Transverse colon (tissue), 4 donors: Measurements from ENCODE around the gene SMG5. TPM values are rescaled to one million over a fixed set of nuclear protein-coding genes. Genes with fewer than 3 reads are reported as not detected.

Experiments
- DNase-seq: peaks from one replicate; pipeline ENCODE4 v3.0.0-alpha.2; 2019
- H3K27ac ChIP-seq, 4 donors: fragments of 200-600 bp; sonication (generic); 2 replicates each; pipeline ENCODE4 v1.5.1; 2016 to 2018; ENCODE audit warnings: inconsistent platforms in 4 of 4
- H3K27me3 ChIP-seq: fragments of 200-600 bp; sonication (generic); 2 replicates; pipeline ENCODE4 v1.5.1; 2017; ENCODE audit warnings: inconsistent platforms
- H3K36me3 ChIP-seq, 4 donors: fragments of 200-600 bp; sonication (generic); 2 replicates each; pipeline ENCODE4 v1.5.1; 2017 to 2019; ENCODE audit warnings: inconsistent platforms in 4 of 4
- H3K4me1 ChIP-seq, 4 donors: fragments of 200-600 bp; sonication (generic); 2 replicates each; pipeline ENCODE4 v1.5.1; 2017 to 2020; ENCODE audit warnings: inconsistent platforms in 4 of 4
- H3K4me3 ChIP-seq, 4 donors: fragments of 200-600 bp; sonication (generic); 1 replicate in 1 of 4; 2 replicates in 3 of 4; pipeline versions ENCODE4 v1.5.1 to v1.6.1; 2017 to 2019; ENCODE audit warnings: inconsistent platforms in 4 of 4
- H3K9me3 ChIP-seq, 2 donors: fragments of 200-600 bp; sonication (generic); 2 replicates each; pipeline ENCODE4 v1.5.1; 2017 to 2019; ENCODE audit warnings: inconsistent platforms in 2 of 2
- EP300 ChIP-seq: sonication (generic); formaldehyde crosslinking; IDR thresholded peaks from one replicate; pipeline ENCODE4 v1.6.1; 2017; ENCODE audit warnings: antibody characterized with exemption, low read depth
- POLR2A ChIP-seq: fragments of 450-650 bp; IDR thresholded peaks from one replicate; pipeline ENCODE4 v1.6.1; 2016; ENCODE audit warnings: antibody characterized with exemption, mild to moderate bottlenecking, moderate library complexity
- POLR2AphosphoS5 ChIP-seq, 3 donors: sonication (generic); formaldehyde crosslinking; IDR thresholded peaks; one replicate each; pipeline ENCODE4 v1.6.1; 2016; ENCODE audit warnings: antibody characterized with exemption in 3 of 3
- WGBS, 2 donors: methylation state at CpG; one replicate each; pipeline ENCODE4 v1.1.5; 2018; ENCODE audit warnings: low coverage in 1 of 2; 5-methylcytosine and 5-hydroxymethylcytosine counted together
- in situ Hi-C, 4 donors: fragments of 200-750 bp; cut with MboI; loops; one replicate each; pipeline versions ENCODE4 v1.15.0 to v1.15.1; 2017; ENCODE audit warnings: low sequenced_read_pairs in 3 of 4, low pct_ligation_motif_present in 1 of 4, low pct_unique_long_range_greater_than_20kb in 1 of 4
- intact Hi-C: fragments of 100-400 bp; cut with DNase I; formaldehyde crosslinking; loops from one replicate; pipeline ENCODE4 v1.15.1; 2023; ENCODE audit warnings: low total_unique reads
- total RNA-seq, 4 donors: library from RNA; depleted of rRNA; stranded (reverse); fragments of >200 nt; gene quantifications; one replicate each; pipeline ENCODE4 v1.1.0, GENCODE V29; 2016
- TF ChIP-seq, protein P1 (sequence below), 5 experiments: fragments of 200-600 bp in 3 of 5; fragments of 450-650 bp in 2 of 5; sonication (generic) in 3 of 5; IDR thresholded peaks; 1 replicate in 2 of 5; 2 replicates in 3 of 5; pipeline ENCODE4 v1.5.1; 2016 to 2017; ENCODE audit warnings: antibody characterized with exemption in 5 of 5, inconsistent platforms in 3 of 5, mild to moderate bottlenecking in 2 of 5, moderate library complexity in 1 of 5

SMG5 gene
- total RNA-seq, 4 donors from 2014 or later, result 72.1 to 134 (median 102) TPM

DNA sequence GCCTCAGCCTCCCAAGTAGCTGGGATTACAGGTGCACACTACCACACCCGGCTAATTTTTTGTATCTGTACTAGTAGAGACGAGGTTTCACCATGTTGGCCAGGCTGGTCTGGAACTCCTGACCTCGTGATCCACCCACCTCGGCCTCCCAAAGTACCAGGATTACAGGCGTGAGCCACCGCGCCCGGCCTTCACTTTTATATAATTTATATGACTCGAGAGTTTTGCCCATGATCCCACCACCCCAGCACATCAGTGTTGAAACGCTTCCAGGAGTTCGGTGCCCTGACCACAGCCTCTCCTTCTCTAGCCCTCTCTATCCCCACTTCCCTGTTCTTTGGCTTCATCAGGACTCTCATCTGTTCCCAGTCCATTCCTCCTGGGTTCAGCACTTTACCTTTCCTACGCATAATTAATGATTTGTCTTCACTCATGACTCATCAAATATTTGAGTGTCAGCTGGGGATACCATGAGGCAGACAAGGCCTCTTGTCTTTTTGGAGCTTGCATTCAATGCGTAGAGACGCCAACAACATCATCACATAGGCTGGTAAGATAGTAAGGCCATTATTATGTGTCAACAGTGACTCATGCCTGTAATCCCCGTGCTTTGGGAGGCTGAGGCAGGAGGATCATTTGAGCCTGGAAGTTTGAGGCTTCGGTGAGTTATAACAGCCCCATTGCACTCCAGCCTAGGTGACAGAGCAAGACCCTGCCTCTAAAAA lies 68.4 kb downstream of the SMG5 start:
- Histone ChIP-seq H3K27me3 (no peaks in the 10 kb centered on the region), H3K36me3 (peaks cover 0 to 6% (median 0%) of the 10 kb centered on the region in 4 donors), H3K27ac (peak overlapping the region; percentile 88 to 96 (median 94)), H3K4me3 (peak overlapping the region in 3 of 4 donors; percentile 41 to 69 (median 69)), H3K4me1 (peaks cover 15 to 30% (median 22%) of the 10 kb centered on the region in 4 donors), H3K9me3 (no peaks in the 10 kb centered on the region)
- in situ Hi-C loops (loop anchor here in 1 of 4 donors (25.0 kb wide), 1 partner anchor 127 kb away; the partner anchor contains the start of gene MEX3A), intact Hi-C loops (no loop called here)
- no peak for DNase-seq
- TF ChIP-seq POLR2AphosphoS5 (IDR thresholded peaks at IDR 0.05), result no peak
- TF ChIP-seq POLR2A, result no peak
- TF ChIP-seq, protein P1, sequence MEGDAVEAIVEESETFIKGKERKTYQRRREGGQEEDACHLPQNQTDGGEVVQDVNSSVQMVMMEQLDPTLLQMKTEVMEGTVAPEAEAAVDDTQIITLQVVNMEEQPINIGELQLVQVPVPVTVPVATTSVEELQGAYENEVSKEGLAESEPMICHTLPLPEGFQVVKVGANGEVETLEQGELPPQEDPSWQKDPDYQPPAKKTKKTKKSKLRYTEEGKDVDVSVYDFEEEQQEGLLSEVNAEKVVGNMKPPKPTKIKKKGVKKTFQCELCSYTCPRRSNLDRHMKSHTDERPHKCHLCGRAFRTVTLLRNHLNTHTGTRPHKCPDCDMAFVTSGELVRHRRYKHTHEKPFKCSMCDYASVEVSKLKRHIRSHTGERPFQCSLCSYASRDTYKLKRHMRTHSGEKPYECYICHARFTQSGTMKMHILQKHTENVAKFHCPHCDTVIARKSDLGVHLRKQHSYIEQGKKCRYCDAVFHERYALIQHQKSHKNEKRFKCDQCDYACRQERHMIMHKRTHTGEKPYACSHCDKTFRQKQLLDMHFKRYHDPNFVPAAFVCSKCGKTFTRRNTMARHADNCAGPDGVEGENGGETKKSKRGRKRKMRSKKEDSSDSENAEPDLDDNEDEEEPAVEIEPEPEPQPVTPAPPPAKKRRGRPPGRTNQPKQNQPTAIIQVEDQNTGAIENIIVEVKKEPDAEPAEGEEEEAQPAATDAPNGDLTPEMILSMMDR (IDR thresholded peaks at IDR 0.05), result no peak
- TF ChIP-seq EP300, result no peak
- WGBS, 2 donors, result 0 to 77% methylated on average over 1 to 16 of the region's 16 CpGs

DNA sequence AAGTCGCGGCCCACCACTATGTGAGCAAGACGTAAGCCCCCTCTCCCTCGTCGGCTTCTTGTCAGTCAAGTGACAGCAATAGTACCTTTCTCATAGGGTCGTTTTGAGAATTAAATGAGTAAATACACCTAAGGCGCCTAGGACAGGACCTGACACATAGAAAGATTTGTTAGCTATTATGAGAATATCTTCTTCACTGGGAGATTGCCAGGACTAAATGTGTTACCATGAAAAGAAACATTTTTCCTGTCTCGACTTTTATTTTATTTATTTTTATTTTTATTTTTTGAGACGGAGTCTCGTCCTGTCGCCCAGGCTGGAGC lies 69.0 kb downstream of the SMG5 start:
- no peaks in the 10 kb centered on the region for H3K9me3 ChIP-seq
- in situ Hi-C loops, result loop anchor here in 1 of 4 donors (25.0 kb wide), 1 partner anchor 126 kb away; the partner anchor contains the start of gene MEX3A
- DNase-seq, result no peak
- no peaks in the 10 kb centered on the region for H3K27me3 ChIP-seq
- intact Hi-C loops, result no loop called here
- peak overlapping the region; percentile 41 to 73 (median 69) for H3K4me3 ChIP-seq
- peaks cover 15 to 30% (median 22%) of the 10 kb centered on the region in 4 donors for H3K4me1 ChIP-seq
- peak overlapping the region; percentile 88 to 96 (median 94) for H3K27ac ChIP-seq
- WGBS, 2 donors, result 11 to 19% methylated on average over 6 to 11 of the region's 11 CpGs
- TF ChIP-seq POLR2A (no peak), POLR2AphosphoS5 (IDR thresholded peaks at IDR 0.05) (no peak), EP300 (no peak)
- TF ChIP-seq, protein P1 (IDR thresholded peaks at IDR 0.05), result no peak
- peaks cover 0 to 6% (median 0%) of the 10 kb centered on the region in 4 donors for H3K36me3 ChIP-seq

DNA sequence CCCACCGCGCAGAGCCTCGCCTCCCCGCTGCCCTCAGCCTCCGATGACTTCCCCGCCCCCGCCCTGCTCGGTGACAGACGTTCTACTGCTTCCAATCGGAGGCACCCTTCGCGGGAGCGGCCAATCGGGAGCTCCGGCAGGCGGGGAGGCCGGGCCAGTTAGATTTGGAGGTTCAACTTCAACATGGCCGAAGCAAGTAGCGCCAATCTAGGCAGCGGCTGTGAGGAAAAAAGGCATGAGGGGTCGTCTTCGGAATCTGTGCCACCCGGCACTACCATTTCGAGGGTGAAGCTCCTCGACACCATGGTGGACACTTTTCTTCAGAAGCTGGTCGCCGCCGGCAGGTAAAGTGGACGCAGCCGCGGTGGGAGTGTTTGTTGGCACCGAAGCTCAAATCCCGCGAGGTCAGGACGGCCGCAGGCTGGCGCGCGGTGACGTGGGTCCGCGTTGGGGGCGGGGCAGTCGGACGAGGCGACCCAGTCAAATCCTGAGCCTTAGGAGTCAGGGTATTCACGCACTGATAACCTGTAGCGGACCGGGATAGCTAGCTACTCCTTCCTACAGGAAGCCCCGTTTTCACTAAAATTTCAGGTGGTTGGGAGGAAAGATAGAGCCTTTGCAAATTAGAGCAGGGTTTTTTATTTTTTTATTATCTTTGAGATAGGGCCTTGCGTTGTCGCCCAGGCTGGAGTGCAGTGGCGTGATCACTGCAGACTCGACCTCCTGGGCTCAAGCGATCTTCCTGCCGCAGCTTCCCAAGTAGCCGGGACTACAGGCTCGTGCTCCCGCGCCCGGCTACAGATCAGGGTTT lies 69.6 kb downstream of the SMG5 start, which contains the start of gene PMF1:
TSS of gene PMF1 (plus strand) at position 175 of the 811 bp plus-strand sequence. CDS start at position 184, 9 bp downstream.
- Histone ChIP-seq H3K27me3 (no peaks in the 10 kb centered on the region), H3K27ac (peak within 1 kb of the TSS; percentile 88 to 96 (median 94)), H3K4me1 (peaks cover 15 to 30% (median 22%) of the 10 kb centered on the region in 4 donors), H3K9me3 (no peaks in the 10 kb centered on the region), H3K4me3 (peak within 1 kb of the TSS; percentile 41 to 73 (median 69)), H3K36me3 (peaks cover 0 to 10% (median under 1%) of the 10 kb centered on the region in 4 donors)
- TF ChIP-seq EP300 (peak; percentile 29), POLR2AphosphoS5 (IDR thresholded peaks at IDR 0.05) (peak; percentile 85 to 93 (median 85)), POLR2A (peak; percentile 77)
- TF ChIP-seq, protein P1 (IDR thresholded peaks at IDR 0.05), result no peak
- in situ Hi-C loops (loop anchor here in 1 of 4 donors (25.0 kb wide), 1 partner anchor 126 kb away; the partner anchor contains the start of gene MEX3A), intact Hi-C loops (no loop called here)
- peak; percentile 97 for DNase-seq
- 0% methylated on average over 14 to 49 of the region's 61 CpGs for WGBS, 2 donors

DNA sequence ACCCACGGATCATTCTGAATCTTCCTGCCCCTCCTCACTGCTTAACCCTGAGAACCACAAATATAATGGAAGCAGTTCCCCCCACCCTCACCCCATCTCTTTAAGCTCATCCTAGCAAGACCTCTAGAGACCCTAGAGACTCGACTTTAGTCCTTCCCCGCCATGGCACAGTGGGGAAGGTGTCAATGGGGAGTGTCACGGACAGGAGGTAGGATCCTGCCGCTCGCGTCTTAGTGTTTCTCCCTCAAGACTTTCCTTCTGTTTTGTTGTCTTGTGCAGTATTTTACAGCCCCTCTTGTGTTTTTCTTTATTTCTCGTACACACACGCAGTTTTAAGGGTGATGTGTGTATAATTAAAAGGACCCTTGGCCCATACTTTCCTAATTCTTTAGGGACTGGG lies 70.5 kb downstream of the SMG5 start:
- Histone ChIP-seq H3K27ac (peak overlapping the region; percentile 88 to 96 (median 94)), H3K36me3 (peaks cover 0 to 17% (median 3%) of the 10 kb centered on the region in 4 donors), H3K4me3 (peak overlapping the region in 3 of 4 donors; percentile 41 to 69 (median 69)), H3K9me3 (no peaks in the 10 kb centered on the region), H3K4me1 (peaks cover 13 to 23% (median 16%) of the 10 kb centered on the region in 4 donors), H3K27me3 (no peaks in the 10 kb centered on the region)
- DNase-seq, result no peak
- WGBS, 2 donors, result 81 to 83% methylated on average over 8 to 9 of the region's 9 CpGs
- intact Hi-C loops, result no loop called here
- in situ Hi-C loops, result loop anchor here in 1 of 4 donors (25.0 kb wide), 1 partner anchor 125 kb away; the partner anchor contains the start of gene MEX3A
- TF ChIP-seq, protein P1 (IDR thresholded peaks at IDR 0.05), result no peak
- TF ChIP-seq POLR2A (no peak), EP300 (no peak), POLR2AphosphoS5 (IDR thresholded peaks at IDR 0.05) (no peak)
